Stimulated activated CD8-positive, alpha-beta memory T cell treated with anti-CD3 and anti-CD28 coated beads, Interleukin-4, amount 100 ng/mL, for 1 hour (primary cell): ENCODE measurements around the gene ZNF593.

Experiments used
- DNase-seq, 2 donors: peaks; one replicate each; pipeline ENCODE4 v3.0.0-alpha.2; 2020; ENCODE audit warnings: low read depth in 2 of 2, low spot score in 1 of 2

ZNF593 gene

GRCh38 chr1:26145960-26146294 lies 23.8 kb upstream of the ZNF593 start:
- no peak for DNase-seq

GRCh38 chr1:26148887-26149286 lies 20.8 kb upstream of the ZNF593 start:
- DNase-seq, result no peak

- no peak for DNase-seq
Observed at GRCh38 chr1:26153966-26154532, 15.7 kb upstream of the ZNF593 start.

- no peak for DNase-seq
Observed at GRCh38 chr1:26154750-26155149, 15.0 kb upstream of the ZNF593 start.

GRCh38 chr1:26155370-26156284 lies 14.1 kb upstream of the ZNF593 start:
- DNase-seq, result no peak

DNA sequence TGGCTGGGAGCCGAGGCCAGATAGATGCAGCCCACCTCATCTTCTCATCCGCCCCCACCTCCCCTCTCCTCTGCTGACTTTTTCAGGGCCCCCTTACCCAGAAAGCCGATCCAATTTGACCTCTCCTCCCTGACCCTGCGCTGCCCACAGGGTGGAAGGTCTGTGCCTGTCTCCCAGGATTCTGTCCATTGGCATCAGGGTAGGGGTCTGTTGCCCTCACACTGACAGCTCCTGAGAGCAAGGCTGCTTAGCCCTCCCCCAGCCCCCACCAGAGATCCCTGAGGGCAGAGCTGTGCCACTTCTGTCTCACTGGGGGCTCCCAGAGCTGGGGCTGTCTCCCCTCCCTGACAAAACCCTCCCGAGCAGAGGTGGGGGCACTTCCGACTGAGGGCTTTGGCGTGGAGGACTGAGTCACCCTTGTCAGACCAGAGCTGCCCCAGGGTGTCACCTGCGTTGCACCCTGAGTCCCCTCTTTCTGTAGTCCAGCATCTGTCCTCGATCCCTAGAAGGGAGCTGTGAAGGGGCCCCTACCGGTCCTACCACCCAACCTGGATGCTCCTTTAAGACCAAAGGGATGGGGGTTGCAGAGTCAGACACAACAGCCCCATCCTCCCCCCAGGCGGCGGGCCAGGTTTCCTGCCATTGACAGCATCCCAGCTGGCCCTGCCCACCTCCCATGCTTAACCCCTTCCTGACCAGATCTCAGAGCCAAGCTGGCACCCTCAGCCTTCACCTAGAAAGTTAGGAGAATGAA lies 13.2 kb upstream of the ZNF593 start:
- no peak for DNase-seq

GRCh38 chr1:26158271-26158907 lies 11.3 kb upstream of the ZNF593 start:
- no peak for DNase-seq

DNA sequence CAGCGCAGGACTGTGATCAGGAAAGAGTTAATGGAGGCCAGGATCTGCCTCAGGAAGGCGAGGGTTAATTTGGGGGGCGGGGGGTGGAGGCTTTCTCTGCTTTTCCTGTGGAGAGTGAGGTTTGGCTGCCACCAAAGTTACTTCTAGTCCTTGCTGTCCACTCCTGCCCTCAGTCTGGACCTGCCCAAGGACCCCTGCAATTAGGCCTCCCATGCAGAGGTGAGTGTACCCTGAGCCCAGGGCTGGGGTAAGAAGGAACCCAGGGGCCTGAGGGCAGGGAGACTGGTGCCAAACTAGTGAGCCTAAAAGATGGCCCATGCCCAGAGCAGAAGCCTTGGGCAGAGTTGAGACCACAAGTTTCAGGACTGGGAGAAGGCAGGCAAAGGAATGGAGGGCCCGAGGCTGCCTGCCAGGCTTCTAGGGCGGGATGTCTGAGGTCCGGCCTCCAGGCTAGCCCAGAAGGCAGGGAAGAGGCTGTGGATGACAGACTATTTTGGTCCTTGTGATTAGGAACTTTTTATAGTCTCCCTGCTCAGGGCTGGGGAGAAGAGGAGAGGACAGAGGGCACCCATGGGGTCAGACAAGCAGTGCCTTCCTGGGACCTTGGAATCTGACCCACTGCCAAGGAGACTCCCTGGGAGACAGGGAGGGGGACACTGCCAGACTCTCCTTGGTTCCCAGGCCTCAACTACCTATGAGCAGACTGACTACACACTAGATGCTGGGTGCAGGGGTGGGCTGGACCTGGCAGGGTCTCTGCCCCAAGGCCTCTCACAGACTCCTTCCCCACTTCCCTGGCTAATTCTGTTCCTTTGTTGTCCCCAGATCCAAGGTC lies 10.6 kb upstream of the ZNF593 start, which contains the start of gene FAM110D:
Gene FAM110D (plus strand): TSS at position 172 of the 835 bp plus-strand sequence. CDS start 2,213 bp downstream, outside the sequence.
- no peak for DNase-seq

DNA sequence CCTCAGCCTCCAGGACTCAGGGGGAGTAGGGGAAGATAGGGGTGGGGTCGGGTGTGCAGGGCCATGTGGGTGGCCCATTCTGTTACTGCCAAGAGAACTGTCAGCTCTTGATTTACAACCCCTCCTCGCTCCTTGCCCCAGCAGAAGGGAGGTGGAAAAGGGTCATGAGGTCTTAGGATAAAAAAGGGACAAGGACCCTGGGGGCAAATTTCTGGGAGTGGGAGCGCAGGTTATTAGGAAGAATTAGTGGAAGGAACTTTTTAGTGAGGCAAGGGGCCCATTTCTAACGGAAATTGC lies 10.0 kb upstream of the ZNF593 start:
- no peak for DNase-seq

GRCh38 chr1:26160527-26161414 lies 8.9 kb upstream of the ZNF593 start:
- no peak for DNase-seq

GRCh38 chr1:26161415-26162219 lies 8.1 kb upstream of the ZNF593 start:
- DNase-seq, result no peak

DNA sequence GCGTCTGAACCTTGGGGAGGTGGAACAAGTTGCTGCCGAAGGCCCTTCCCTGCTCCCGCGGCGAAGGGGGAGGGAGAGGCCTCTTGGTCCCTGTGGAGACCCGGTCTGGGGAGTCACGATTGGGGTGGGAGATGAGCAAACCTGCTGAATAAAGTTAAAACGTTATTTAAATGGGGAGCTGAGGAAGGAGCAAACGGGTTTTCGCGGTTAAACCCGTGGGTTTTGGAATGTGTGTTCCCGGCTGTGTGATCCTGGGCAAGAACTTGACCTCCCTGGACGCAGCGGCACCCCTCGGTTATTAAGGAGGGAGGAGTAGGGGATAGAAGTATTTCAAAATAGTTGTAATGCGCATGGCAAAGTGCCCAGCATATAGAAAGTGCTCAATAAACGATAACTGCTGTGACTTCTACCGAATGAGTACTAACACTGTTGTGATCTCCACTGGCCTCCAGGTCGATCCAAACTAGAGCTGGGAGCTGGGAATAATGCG lies 7.4 kb upstream of the ZNF593 start:
- DNase-seq, result no peak

DNA sequence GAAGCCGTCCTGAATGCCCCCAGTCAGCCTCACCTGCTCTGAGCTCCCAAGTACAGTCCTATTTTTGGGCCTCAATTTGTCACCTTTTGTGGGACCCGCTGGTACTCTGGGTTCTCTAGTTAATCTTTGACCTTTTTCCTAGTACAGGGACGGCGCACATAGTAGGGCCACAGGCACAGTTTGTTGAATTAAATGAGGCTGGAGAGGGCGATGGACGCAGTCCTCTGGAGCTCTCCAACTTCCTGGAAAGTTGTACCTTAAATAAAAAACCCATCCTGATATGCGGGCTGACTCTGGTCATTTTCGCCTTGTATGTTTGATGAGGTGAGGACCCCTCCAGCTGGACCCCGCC lies 6.0 kb upstream of the ZNF593 start:
- no peak for DNase-seq

DNA sequence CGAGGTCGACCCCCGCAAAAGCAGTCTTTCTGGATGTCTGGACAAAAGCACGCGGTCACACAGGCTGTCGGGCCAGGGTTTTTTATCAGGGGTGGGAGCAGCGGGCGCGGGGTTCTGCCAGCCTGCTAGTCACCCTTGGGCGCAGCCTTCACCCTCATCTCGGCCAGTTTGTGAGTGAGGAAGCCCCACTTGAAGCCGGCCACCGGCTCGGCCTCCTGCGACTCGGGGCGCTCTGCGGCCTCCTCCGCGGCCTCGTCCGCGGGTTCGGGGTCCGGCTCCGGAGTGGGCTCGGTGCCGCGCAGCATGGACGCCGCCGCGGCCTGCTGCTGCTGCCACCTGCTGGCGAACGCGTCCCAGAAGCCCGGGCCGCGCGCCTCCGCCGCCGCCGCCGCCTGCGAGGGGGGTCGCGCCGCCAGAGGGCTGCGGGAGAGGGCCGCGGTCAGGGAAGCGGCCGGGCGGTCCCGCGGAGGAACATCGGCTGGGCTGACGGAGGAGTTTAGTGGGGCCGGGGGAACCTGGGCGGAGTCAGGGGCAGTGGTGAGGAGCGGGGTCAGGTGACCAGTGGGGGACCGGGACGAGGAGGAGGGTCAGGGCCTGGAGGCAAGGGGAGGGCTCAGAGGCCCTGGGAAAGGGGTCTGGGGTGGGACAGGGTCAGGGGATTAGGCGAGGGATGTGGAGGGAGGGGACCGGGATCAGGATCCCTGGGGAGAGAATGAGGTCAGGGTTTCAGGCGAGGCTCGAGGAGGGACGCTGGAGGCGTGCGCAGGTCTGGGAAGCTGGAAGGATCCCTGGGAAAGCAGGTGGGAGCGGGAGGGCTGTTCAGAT lies 5.5 kb upstream of the ZNF593 start:
- DNase-seq, result peak in 1 of 2 donors; percentile 20

GRCh38 chr1:26164861-26165842 lies 4.6 kb upstream of the ZNF593 start:
- no peak for DNase-seq

- DNase-seq, result no peak
Observed at GRCh38 chr1:26166719-26167281, 2.9 kb upstream of the ZNF593 start.
